GM21529 (cell line): ENCODE results near the gene DPP7.
A peak's percentile ranks its signal among the peaks of the same experiment; 100 is the strongest.
"Not testable (repeated sequence)": the region's sequence is repeated elsewhere in the genome, so short reads cannot be mapped to it uniquely, and the experiment has no call there.

ENCODE experiments used
- ATAC-seq: cut with Tn5 transposase; IDR thresholded peaks from one replicate; pipeline ENCODE4 v1.9.1; 2021; ENCODE audit not compliant: unreplicated experiment

Gene DPP7

DNA sequence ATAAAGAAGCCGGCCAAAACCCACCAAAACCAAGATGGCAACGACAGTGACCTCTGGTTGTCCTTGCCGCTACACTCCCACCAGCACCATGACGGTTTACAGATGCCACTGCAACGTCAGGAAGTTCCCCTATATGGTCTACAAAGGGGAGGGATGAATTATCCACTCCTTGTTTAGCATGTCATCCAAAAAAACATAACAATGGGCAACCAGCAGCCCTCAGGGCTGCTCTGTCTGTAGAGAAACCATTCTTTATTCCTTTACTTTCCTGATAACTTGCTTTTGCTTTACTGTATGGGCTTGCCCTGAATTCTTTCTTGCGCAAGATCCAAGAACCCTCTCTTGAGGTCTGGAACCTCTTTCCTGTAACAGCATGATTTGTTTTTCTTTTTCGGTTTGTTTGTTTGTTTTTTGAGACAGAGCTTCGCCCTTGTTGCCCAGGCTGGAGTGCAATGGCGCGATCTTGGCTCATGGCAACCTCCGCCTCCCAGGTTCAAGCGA is 39.2 kb downstream of the DPP7 start:
- no peak for ATAC-seq

DNA sequence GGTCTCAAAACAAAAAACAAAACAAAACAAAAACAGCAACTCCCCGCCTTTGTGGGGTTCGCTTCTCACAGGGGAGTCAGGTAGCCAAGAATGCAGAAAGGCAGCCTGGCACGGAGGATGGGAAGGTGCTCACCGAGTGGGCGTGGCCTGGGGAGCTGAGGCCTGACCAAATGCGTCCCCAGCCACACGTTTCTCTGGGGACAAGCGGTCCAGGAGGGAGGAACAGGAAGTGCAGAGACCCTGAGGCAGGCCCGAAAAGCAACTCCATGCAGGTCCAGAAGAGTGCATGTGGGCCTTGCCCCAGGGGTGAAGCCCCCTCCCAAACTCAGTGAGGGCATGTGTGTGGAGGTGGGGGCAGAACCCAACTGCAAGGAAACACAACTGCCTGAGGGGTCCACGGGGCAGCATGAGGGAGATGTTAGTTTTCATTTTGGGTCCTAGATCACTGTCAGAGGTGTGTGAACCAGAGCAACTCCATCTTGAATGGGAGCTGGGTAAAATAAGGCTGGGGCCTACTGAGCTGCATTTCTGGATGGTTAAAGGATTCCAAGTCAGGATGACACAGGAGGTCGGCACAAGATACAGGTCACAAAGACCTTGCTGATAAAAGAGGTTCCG is 39.8 kb downstream of the DPP7 start:
- no peak for ATAC-seq

DNA sequence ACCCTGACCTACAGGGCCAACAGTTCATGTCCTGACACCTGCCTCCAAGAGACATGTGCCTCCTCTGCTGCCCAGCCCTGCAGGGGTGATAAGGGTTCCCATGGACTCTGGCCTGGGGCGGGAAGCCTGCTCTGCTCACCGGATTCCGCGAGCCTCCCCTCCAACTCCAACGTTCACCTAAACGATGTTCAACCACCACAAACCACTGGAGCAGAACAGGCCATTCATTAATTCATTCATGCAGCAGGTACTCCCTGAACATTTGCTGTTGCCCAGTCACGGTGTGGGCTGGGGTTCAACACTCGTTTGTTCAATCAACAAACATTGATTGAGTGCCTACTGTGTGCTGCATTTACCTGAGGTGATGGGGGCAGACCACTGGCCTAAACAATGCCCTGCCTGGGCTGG is 40.5 kb downstream of the DPP7 start:
- no peak for ATAC-seq

DNA sequence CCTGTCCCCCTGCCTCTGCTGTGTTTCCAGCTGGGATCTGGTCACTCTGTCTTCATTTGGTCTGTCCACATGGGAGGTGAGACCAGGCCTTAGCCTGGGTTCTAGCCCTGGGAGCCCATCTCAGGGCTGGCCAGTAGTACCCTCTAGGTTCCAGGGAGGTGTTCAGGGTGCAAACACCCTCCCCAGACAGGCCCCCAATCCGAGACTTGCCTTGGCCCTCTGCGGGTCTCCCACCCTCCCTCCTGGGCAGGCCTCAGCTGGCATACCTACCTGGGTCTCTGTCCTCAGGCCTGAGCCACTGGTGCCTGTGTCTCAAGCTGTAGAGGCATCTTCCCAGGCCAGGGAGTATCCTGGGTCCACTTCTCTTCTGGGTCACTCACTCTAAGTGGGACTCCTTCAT is 43.3 kb downstream of the DPP7 start:
- no peak for ATAC-seq

DNA sequence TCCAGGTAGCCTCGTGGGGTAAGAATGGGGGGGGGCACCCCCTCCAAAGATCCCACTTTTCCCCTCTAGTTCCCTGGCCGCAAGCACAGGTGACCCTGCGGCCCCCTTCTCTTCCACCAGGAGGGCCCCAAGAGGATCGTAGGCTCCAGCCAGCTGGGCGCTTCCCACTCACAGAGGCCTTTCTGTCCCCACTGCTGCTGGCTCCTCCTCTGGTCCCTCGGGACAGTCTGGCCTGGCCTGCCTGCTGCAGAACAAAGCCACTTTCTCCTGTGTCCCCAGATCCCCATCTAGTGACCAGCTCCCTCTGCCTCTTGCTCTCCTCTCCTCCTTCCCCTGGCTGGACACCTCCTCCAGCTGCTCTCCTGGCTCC is 43.6 kb downstream of the DPP7 start:
- no peak for ATAC-seq

DNA sequence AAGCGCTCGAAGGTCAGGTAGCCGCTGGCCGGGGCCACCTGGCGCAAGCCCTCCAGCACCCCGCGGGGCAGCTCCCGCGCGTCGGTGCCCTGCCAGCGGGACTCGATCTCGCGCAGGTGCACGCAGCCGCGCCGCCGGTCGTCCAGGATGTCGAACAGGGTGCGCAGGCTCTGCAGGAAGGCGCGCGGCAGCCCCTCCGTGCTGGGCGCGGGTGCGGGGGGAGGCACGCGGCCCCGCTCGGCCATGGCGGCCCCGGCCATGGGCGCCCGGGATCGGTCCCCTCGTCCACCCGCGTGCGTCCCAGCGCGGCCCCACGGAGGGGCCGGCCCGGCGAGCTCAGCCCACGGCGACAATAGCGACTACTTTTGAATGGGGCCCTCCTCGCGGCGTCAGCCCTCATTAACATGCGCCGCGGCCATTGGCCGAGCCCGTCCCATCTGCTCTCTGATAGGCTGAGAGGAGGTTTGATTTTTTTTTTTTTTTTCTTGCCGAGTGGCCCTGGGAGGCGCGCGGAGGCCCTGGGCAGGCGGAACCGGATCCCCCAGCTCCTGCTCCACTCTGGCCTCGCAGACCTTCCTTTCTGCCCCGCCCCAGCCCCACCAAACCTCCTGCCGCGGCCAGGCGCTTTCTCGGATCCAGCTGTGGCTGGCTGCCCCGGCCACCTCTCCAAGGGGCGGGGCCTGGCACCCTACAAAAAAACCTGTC is 44.2 kb downstream of the DPP7 start, which contains the start of gene SAPCD2:
SAPCD2 (minus strand) TSS at position 357 of the 705 bp plus-strand sequence; CDS start at position 260, 97 bp downstream.
- ATAC-seq = peak; percentile 72

DNA sequence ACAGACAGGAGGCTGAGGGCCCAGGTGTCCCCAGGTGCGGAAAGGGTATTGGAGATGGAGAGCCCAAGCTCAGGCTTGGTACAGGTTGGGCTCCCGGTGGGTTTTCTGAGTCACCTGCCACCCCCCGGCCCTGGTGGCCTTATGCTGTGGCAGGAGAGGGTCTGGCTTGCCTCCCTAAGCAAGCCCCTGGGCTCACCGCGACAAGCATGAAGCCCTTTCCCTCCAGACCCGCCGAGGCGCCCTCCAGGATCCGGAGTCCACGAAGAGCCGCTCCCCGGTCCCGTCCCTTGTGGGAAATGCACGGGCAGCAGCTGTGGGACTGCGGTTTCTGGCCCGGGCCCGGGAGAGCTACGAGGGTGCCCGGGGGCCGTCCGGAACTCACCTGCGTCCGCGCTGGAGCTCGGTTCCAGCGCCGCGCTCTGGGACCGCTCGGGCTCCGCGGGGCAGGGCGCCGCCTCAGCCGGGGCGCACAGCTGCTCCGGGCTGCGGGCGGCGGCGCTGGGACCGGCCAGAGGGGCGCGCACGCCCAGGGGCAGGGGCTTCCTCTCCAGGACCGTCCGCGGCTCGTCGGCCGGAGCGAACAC is 44.9 kb downstream of the DPP7 start:
- no peak for ATAC-seq

DNA sequence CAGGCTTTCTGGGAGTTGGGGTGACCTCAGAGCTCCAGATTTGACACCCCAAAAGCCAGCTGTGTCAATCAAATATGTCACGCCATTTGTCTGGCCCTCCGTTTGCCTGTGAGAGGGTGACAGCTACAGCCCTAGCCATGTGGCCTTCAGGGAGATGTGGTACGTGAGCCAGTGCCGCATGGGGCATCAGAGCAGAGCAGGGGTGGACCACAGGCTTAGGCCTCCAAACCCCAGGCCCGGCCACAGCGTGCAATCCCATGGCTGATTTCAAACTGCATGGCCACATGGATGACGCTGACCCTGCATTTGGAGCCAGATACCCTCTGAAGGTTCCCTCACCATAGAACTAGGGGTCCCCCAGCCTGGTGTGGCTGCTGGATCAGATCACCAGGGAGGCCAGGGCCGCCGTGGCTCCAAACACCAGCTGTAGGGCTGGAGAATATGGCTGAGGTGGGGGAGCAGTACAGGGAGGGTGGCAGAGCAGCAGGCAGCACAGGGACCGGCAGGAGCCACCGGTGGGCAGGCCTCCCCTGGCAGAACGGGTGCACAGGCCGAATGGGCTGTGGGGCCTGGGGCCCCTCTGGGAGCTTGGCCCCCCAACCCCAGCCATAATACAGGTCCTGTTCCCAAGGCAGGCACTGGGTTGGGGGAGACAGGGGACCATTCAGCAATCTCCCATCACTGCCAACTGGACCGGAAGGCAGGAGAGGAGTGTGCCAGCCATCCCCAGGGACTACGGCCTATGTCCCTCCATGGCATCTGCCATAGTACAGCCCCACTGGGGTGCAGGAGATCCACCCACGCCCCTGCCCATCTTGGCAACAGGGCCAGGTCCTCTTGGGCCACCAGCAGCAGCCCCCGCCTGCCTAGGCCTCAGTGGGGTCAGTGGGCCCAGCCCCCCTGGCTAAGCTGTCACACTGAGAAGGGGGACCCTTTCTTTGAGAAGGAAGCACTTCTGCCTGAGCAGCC is 45.7 kb downstream of the DPP7 start:
- no peak for ATAC-seq

DNA sequence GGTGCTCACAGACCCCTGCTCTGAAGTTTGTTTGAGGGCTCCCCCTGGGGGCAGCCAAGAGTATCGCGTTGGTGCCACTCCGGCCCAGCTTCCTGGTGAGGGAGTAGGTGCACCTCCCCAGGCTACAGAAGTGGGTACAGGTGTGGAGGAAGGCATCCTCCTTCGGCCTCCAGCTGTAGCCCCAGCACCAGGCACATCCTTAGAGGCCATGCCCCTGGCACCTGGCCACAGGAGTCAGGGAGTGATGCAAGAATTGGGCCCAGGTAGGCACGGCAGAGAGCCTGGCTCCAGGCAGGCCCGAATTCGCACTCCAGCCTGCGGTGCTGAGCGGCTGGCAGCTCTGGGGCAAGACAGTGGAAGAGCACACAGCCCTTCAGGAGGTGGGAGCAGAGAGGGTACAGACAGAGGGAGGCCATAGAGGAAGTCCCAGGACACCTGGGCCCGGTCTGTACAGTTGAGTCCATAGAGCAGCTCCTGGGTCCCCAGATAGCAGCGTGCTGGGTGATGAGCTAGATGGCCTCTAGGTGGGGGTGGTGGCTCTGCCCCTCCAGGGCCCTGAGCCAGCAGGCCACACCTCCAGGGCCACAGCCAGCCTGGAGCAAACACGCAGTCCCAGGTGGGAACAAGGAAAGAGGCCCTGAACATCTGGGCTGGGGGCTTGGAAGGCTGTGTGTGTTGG is 46.5 kb downstream of the DPP7 start:
- ATAC-seq = peak; percentile 32

DNA sequence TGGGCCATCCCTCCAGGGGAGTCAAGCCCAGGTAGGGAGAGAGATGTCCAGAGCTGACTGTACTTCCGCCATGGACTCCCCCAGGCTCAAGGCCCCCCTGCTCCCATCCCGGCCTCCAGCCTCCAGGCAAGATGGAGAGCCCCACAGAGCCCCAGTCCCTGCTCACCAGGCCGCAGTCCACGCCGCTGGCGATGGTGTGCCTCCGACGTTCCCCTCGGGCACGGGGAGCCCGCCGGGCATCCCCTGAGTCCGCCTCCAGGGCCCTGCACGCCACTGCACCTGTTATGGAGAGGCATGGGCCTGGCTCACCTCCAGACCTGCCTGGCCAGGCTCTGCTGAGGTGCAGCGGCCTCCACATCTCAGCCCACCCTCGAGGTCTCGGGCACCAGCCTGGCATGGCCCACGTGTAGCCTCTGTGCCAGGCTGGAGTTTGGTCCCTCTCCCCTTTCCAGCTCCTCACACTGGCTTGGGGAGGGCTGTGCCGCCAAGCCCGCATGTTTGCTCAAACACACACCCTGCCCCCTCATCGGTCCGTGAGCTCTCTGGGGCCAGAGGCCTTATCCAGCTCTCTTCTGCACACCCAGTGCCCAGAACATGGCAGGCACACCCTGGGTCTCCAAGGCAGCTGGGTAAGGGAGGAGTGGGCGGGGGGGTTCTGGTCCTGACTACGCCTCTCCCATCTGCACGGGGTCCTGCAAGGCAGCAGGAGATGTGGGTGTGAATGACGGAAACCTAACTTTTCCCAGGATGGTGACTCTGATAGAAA is 48.3 kb downstream of the DPP7 start:
- ATAC-seq = no peak

DNA sequence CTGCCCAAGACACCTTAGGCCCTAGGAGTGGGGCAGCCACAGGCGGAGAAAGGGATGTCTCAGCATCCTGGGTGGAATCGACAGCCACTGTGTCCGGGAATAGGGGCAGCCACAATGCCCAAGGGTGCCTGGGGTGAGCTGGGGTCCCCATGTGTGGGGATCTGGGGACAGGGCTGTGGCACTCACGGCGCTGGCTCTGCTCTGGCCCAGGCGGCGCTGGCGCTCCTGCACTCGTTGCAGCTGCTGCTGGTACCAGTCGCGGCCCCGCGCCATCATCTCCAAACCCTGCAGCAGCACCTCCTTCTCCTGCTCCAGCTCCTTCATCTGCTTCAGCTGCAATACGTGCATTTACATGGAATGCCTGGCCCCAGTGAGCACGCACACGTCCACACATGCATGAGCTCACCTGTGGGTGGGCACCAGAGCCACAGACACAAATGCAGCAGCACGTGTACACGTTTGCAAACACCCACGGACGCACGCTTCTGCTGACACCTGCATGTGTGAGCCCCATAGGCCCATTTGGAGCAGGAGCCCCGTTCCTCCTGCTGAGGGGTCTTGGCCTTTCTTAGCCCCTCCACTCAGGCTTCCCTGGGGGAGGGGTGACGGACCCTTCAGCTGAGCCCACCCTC is 49.1 kb downstream of the DPP7 start:
- ATAC-seq = no peak

DNA sequence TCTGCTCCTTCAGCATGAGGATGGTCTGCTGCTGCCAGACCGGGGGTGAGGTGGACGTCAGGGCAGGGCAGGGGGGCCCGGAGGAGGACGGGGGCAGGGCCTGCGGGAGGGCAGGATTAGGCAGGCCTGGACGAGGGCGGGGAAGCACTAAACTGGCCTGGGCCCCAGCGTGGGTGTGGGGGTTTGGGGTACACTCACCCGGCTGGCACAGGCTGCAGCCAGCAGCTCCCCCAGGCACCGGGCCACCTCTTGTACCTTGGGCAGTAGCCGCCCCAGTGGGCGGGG is 49.7 kb downstream of the DPP7 start:
- ATAC-seq = no peak

DNA sequence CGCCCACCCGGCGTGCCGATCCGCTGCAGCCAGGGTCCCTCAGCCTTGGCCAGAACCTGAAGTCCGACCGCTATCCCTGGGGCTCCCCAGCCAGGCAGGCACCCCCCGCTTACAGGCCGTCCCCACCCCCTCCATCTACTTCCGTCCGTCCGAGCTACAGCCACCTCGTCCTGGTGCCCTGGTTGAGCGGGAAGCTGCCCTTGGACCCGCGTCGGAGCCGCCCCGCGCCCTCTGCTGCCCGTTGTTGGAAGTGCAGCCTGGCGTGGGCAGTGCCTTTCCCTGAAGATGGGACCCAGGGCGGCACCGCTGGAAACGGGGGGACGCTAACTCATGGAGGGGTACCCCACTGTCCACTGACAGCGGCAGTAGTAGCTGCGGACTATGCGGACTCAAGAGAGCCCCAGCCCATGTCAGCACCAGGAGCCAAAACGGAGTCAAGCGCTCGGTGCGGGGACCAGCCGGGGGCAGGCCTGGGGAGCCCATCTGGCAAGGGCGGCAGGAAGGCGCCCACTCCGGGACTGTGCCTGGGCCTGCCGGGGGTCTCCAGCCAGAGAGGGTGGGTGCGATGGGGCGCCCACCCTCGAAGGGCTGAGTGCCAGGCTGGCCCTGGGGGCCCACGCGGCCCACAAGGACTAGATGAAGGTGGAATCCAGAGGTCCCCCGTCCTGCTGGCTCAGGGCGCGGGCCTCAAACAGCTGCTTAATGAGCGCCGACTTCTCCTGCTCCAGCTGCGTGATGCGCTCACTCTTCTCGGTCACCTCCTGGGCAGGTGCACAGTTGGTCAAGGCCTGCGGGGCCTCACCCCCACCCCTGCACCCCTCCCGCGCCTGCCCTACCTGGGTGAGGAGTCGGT is 50.3 kb downstream of the DPP7 start:
- ATAC-seq = no peak

DNA sequence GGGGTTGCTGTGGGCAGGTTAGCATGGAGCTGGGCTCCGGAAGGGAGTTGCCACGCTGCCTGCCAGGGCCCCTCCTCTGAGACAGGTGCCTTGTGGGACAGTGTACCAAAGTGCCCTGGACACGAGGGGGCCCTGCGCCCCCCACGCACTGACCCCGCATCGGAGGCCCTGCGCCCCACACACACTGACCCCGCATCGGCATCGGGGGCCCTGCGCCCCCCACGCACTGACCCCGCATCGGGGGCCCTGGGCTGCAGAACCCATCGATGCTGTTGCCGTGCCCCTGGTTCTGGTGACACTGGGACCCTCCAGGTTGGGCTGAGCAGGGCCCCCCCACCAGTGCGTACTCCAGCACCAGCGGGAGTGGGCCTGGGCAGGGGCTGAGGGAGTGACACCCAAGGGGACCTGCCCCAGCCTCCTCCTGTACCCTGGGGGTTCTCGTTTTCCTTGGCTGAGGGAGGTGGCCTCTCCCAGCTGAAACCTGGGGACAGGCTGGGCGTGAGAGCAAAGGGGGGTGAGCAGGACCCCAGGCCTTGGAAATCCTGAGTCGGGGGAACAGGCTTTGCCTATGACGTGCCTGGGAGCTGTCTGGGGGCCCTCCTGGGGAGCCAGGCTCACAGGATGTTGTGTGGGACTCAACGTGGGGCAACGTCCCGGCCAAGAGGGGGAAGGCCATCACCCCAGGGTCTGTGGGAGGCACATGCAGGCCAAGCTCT is 51.1 kb downstream of the DPP7 start:
- ATAC-seq = no peak

DNA sequence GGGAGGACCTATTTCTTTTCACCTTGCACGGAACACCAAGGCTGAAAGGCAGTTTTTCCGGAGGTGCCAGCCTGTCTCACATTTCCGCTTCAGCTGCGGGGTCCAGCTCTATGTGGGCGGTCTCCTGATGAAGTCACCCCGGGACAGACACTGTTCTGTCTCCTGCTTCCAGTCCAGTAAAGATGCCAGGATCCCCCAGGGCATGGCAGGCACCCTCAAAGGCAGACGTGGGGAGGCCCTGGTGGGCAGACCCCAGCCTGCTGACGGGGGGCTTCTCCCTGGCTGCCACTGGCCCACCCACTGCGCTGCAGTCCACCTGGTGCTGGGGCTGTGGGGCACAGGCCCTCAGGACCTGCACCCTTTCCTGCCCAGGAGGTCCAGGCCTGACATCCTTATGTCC is 51.7 kb downstream of the DPP7 start:
- ATAC-seq = not testable (repeated sequence)

DNA sequence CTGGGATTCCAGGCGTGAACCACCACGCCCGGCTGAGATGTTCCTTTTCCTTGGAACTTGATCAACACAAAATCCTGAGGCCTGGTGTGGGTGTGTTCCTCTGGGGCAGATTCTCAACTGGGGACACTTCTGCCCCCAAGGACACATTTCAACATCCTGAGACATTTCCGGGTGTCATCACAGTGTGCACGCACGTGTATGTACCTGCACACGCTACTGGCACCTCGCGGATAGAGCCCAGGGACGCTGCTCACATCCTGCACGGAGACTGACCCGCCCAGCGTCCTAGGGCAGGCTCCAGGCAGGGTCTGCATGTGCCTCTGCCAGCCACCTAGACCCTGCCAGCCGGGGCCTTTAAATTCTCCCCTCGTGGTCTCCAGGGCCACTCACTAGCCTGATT is 52.1 kb downstream of the DPP7 start:
- ATAC-seq = no peak
